D721Med (cell line): Measurements from ENCODE around the gene BABAM1.

Source experiments
- DNase-seq: peaks from one replicate; pipeline ENCODE4 v3.0.0; 2011; ENCODE audit warnings: low spot score; ENCODE audit not compliant: insufficient read length
- FAIRE-seq: peaks from 2 replicates; lab custom pipeline; 2011; peaks lifted over from hg19 to GRCh38; lab: Jason Lieb, UNC
- TF ChIP-seq, protein P1 (sequence below): IDR thresholded peaks from 2 replicates; pipeline ENCODE4 v1.5.1; 2012; ENCODE audit warnings: mild to moderate bottlenecking, control low read depth; ENCODE audit not compliant: insufficient read depth; ENCODE audit errors: missing control alignments

The BABAM1 gene

DNA sequence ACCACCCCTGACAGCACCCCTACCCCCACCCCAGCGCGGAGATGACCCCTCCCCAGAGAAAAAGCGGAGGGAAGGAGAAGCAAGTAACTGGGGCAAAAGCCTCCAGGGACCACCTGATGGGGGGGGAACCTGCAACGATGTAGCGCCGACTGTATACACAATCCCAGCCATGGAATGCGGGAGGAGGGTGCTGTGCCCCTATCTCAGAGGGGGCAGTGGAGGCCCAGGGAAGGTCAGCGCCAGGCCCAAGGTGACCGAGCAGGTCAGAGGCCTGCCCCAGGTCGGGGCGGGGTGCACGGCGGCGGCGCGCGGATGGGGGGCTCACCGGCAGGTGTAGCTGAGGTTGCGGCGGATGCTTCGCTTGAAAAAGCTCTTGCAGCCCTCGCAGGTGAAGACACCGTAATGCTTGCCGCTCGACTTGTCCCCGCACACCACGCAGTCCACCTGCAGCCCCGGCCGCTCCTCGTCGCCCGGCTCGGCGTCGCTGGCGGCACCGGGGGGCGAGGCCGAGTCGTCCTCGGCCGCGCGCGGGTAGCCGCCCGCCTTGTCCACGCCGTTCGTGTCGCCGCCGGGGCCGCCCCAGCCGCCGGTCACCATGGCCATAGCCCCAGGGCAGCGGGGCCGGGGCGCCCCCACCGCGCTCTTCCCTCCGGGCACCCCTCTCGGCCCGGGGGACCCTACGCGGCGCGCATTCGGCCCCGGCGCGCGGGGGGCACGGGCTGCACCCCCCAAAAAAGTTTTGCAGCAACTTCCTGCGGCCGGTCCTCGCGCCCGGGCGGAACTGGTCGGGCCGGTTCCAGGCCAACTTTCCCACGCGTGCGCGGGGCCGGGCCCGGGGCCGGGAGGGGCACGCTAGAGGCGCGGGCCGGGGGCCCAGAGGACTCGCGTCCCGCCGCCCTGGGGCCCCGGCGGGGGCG is 22.4 kb upstream of the BABAM1 start:
- FAIRE-seq, result no peak
- TF ChIP-seq, protein P1, sequence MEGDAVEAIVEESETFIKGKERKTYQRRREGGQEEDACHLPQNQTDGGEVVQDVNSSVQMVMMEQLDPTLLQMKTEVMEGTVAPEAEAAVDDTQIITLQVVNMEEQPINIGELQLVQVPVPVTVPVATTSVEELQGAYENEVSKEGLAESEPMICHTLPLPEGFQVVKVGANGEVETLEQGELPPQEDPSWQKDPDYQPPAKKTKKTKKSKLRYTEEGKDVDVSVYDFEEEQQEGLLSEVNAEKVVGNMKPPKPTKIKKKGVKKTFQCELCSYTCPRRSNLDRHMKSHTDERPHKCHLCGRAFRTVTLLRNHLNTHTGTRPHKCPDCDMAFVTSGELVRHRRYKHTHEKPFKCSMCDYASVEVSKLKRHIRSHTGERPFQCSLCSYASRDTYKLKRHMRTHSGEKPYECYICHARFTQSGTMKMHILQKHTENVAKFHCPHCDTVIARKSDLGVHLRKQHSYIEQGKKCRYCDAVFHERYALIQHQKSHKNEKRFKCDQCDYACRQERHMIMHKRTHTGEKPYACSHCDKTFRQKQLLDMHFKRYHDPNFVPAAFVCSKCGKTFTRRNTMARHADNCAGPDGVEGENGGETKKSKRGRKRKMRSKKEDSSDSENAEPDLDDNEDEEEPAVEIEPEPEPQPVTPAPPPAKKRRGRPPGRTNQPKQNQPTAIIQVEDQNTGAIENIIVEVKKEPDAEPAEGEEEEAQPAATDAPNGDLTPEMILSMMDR, result no peak
- no peak for DNase-seq

DNA sequence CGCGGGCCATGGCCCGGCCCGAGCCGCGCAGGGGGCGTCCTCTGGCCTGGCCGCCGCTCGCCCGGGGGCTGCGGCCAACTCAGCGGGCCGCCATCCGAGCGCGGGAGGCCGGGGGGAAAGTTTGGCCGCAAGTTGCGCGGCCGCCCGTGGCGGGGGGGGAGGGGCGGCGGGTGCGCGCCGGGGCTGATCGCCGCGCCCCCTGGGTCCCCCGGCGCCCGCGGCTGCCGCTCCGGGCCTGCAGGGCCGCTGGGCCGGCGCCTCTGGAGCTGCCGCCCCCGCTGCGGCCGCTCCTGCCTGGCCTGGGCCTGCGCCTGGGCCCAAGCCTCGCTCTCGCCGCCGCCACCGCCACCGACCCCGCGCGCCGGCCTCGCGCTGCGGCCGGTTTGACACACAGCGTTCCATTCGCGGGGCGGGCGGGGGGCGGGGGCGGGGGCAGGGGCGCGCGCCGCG is 21.7 kb upstream of the BABAM1 start, which contains the start of gene NR2F6:
TSS of gene NR2F6 (minus strand) at position 385 of the 450 bp plus-strand sequence. CDS start 699 bp downstream, outside the sequence.
- TF ChIP-seq, protein P1, result no peak
- no peak for FAIRE-seq

DNA sequence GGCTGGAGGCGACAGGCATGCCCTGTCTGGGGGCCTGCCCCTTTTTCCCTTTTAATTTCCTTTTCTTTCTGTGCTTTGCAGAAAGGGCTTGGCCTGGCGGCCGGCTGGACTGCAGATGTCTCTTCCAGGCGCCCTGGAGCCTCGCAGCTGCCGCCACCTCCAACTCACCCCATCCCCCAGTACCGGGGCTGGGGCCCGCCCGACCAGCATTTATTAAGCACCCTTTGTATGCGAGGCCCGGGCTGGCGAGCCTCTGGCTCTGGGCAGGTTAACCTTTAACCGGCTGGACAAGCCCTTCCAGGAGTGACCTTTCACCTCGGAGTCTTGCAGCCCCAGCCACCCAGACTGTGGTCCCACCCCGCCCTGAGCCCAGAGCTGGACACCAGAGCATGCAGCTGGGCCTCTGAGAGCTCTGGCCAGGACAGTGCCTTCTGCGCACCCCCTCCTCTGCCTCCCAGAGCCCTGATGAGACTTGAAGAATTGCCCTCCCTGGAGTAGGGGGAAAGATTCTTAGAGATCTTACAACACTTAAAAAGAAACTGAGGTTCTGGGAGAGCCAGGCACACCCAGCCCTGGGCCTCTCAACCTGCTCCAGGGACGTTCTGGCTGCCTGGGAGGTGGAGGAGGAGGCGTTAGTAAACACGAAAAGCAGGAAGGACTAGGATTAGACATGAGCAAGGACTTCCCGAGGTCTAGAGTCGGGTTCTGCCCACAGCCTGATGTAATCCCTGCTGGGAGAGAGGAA is 20.4 kb upstream of the BABAM1 start:
- FAIRE-seq, result no peak
- TF ChIP-seq, protein P1, result no peak
- no peak for DNase-seq

More for the DNA sequence above, 21.7 kb upstream of the BABAM1 start, which contains the start of gene NR2F6:
- DNase-seq, result no peak

DNA sequence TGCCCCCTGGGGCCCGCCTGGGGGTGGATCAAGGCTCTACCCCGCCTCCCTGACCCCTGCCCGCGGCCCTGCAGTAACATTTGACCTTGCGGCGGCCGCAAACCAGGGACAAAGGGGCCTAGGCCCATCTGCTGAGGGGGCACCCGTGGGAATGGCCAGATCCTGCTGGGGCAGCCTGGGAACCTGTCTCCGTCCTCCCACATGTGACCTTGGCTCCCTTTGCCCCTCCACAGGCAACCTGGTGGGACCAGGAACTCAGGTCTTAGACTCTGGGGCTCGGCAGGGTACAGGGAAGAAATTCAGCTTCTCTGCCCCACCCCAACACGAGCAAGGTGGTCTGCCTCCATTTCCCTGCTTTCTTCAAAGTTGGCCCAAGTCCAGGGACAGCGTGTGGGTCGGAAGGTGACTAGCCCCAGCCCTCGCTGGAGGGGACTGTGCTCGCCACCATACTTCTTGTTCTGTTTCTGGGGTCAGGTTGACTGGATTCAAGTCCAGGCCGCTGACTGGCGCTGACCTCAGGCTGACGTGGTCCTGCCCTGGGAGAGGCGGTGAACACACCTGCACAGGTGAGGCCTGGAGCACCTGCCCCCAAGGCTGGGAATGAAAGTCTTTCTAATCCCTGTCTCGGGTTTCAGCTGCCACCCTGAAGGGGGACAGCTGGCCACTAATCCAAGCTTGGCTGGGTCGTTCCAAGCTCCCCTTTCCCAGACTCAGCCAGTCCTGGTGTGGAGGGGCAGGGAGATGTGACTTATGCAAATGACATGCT is 19.0 kb upstream of the BABAM1 start:
- DNase-seq (peak; percentile 83), FAIRE-seq (no peak)
- TF ChIP-seq, protein P1, result no peak

DNA sequence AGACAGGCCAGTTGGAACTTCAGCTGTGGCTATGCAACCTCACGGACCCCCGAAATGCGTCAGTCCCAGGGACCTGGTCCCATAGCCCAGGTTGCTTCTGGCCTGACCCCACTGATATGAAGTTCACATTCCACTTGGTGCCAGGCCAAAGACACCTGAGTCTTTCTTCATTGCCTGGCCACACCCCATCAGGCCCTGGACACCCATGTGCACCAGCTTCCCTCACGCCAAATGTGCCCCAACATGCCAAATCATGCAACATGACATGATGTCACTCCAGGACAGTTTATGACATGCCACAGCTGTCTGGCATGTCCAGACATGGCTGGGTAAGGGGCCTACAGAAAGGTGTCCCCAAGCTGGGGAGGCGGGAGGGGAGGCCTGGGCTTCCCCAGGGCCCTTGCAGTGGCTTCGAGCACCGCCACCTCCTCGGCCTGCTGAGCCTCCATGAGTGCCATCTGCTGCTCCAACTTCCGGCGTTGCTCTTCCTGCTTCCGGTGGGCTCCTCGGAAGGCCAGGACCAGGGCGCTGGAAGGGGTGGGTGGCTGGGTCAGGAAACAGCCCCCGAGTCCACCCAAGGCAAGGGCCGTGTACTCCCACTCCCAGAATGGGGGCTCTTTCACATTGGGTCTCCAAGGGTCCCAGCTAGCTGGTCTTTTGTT is 17.2 kb upstream of the BABAM1 start:
- FAIRE-seq (no peak), DNase-seq (no peak)
- TF ChIP-seq, protein P1, result no peak

DNA sequence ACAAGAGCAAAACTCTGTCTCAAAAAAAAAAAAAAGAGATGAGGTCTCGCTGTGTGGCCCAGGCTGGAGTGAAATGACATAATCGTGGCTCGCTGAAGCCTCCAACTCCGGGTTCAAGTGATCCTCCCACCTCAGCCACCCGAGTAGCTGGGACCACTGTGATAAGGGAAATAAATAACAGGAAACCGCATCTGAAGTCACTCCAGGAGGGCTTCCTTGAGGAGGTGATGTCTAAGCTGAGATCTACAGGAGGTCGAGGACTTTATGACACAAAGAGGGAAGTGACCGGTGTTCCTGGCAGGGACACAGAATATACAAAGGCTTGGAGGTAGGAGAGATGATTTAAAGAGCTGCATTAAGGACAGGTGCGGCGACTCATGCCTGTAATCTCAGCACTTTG is 12.6 kb upstream of the BABAM1 start:
- DNase-seq (no peak), FAIRE-seq (no peak)
- TF ChIP-seq, protein P1, result no peak
